Esophagus muscularis mucosa (tissue), 3 donors: ENCODE measurements around the gene PRM1.

Experiments
- POLR2AphosphoS5 ChIP-seq, 2 donors: sonication (generic); formaldehyde crosslinking; IDR thresholded peaks; one replicate each; pipeline ENCODE4 v1.6.1; 2017; ENCODE audit warnings: antibody characterized with exemption in 2 of 2
- TF ChIP-seq, protein P1 (sequence below), 3 experiments: fragments of 200-600 bp in 2 of 3; fragments of 450-650 bp in 1 of 3; sonication (generic) in 2 of 3; IDR thresholded peaks; one replicate each; pipeline ENCODE4 v1.5.1; 2017 to 2019; ENCODE audit warnings: antibody characterized with exemption in 3 of 3, mild to moderate bottlenecking in 2 of 3, moderate library complexity in 1 of 3

DNA sequence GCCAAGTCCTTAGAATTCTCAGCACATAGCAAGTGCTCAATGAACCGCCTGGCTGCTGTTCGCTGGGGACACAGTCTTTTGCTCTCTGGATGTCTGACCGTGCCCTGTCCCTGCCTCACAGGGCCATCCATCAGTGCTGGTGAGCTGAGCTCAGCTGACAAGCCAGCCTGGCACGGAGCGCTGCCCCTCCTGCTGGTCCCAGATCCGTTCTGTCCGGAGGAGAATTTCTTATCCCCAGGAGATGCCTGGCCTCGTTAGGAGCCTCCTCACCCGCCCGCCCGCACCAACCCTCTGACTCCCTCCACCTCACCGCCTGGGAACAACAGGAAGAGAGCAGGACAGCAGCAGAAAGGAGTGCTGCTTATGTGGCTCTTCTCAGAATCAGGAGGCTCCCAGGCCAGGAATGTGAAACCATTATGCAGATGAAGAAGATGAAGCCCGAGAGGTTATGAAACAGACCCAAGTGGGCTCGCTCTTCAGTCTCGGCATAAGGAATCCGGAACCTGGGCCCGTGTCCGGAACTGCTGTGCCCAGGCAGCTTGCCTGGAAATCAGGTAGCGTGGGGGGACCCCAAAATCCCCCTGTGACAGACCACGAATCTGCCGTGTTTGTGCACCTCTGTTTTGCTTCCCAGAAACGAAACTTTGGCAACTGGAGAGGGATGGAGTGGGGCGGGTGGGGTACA, 35.3 kb upstream of the PRM1 start:
- TF ChIP-seq, protein P1, sequence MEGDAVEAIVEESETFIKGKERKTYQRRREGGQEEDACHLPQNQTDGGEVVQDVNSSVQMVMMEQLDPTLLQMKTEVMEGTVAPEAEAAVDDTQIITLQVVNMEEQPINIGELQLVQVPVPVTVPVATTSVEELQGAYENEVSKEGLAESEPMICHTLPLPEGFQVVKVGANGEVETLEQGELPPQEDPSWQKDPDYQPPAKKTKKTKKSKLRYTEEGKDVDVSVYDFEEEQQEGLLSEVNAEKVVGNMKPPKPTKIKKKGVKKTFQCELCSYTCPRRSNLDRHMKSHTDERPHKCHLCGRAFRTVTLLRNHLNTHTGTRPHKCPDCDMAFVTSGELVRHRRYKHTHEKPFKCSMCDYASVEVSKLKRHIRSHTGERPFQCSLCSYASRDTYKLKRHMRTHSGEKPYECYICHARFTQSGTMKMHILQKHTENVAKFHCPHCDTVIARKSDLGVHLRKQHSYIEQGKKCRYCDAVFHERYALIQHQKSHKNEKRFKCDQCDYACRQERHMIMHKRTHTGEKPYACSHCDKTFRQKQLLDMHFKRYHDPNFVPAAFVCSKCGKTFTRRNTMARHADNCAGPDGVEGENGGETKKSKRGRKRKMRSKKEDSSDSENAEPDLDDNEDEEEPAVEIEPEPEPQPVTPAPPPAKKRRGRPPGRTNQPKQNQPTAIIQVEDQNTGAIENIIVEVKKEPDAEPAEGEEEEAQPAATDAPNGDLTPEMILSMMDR (IDR thresholded peaks at IDR 0.05) = no peak
- TF ChIP-seq POLR2AphosphoS5 (IDR thresholded peaks at IDR 0.05) = no peak
